Measurements from ENCODE around the gene SLC5A6. TPM values are rescaled to one million over a fixed set of nuclear protein-coding genes. Genes with fewer than 3 reads are reported as not detected.

The SLC5A6 gene
- total RNA-seq, 1 experiment from 2014 or later: 41.8 TPM

- DNase-seq (ENCODE audit: low spot score): no peak
Observed at GRCh38 chr2:27175330-27175729, 36.7 kb downstream of the SLC5A6 start.

DNA sequence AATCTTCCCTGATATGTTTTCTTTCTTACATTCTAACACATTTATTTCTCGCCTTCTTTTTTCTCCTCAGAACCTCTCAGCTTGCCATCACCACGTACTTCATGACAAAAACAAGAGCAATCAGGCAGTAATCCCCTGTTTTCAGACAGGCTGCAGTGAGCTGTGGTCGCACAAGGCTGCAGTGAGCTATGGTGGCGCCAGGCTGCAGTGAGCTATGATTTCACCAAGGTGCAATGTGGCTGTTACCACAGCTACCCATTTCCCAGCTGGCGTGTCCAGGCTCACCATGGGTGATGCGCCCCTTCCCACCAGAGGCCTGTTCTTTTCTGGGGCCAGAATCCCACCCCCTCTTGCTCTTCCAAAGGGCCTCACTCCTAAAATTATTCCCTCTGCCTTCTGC lies 37.4 kb downstream of the SLC5A6 start:
- DNase-seq (ENCODE audit: low spot score): no peak

- DNase-seq (ENCODE audit: low spot score): no peak
Observed at GRCh38 chr2:27171351-27171848, 40.7 kb downstream of the SLC5A6 start.

GRCh38 chr2:27170581-27171337 lies 41.3 kb downstream of the SLC5A6 start:
- peak; percentile 16 for DNase-seq (ENCODE audit: low spot score)

DNA sequence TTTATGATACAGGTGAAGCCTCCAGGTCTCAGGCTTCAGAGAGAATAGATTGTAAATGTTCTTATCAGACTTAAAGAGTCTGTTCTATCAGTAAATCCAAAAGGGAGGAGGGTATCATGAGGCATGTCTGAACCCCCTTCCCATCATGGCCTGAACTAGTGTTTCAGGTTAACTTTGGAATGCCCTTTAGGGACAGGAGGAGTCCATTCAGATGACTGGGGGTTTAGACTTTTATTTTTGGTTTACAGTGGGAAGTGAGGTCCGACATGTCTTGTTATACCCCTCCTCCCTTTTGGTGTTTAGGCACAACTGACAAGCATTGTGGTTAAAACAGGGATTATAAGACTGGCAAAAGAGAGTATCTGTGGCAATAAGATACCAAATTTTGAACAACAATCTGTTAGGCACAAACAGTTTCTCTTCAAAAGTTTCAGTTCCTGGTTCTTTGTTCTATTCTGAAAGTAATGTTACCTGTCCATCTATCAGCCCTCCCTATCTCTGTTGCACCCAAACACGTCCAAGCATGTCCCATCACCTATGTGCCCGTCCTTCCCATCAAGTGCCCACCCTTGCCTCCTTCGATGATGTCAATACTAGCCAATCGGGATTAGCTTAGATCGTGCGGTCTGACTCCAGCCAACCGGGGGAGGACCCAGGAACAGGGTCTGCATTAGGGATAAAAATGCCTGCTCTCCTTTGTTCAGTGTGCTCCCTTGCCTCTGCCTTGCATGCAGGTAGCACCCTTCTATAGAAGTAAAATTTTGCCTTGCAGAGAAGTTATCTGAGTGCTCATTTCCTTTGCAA lies 46.9 kb downstream of the SLC5A6 start:
- DNase-seq (ENCODE audit: low spot score): no peak

GRCh38 chr2:27162151-27163121 lies 49.6 kb downstream of the SLC5A6 start:
- peak; percentile 40 for DNase-seq (ENCODE audit: low spot score)

DNA sequence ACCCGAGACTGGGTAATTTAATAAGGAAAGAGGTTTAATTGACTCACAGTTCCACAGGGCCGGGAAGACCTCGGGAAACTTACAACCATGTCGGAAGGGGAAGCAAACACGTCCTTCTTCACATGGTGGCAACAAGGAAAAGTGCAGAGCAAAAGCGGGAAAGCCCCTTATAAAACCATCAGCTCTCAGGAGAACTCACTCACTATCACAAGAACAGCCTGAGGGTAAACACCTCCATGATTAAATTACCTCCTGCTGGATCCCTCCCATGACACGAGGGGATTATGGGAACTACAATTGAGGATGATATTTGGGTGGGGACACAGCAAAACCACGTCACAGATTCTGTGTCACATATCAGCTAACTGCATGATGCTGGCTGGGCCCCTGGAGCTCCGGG lies 51.9 kb downstream of the SLC5A6 start:
- no peak for DNase-seq (ENCODE audit: low spot score)

- DNase-seq (ENCODE audit: low spot score): no peak
Observed at GRCh38 chr2:27159271-27159670, 52.8 kb downstream of the SLC5A6 start.

DNA sequence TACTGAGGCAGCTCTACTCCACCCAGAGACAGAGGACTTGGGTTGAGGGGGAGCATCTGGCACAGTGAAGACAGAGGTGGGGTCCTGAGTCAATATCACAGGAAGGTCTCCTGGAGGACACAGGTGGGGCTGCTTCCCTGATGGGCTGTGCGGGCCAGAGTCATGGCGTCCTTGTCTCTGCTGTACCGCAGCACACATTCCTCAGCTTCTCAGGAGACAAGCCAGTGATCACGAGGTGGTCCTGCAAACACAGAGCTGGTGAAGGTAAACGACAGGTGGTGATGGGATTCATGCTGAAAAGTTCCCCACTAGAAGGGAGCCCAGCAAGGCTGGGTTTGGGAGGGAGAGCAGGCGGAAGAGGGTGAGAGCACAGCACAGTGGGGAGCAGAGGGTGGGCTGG lies 53.6 kb downstream of the SLC5A6 start:
- no peak for DNase-seq (ENCODE audit: low spot score)

GRCh38 chr2:27155069-27155520 lies 57.0 kb downstream of the SLC5A6 start:
- DNase-seq (ENCODE audit: low spot score): no peak

GRCh38 chr2:27154488-27154887 lies 57.6 kb downstream of the SLC5A6 start:
- no peak for DNase-seq (ENCODE audit: low spot score)

DNA sequence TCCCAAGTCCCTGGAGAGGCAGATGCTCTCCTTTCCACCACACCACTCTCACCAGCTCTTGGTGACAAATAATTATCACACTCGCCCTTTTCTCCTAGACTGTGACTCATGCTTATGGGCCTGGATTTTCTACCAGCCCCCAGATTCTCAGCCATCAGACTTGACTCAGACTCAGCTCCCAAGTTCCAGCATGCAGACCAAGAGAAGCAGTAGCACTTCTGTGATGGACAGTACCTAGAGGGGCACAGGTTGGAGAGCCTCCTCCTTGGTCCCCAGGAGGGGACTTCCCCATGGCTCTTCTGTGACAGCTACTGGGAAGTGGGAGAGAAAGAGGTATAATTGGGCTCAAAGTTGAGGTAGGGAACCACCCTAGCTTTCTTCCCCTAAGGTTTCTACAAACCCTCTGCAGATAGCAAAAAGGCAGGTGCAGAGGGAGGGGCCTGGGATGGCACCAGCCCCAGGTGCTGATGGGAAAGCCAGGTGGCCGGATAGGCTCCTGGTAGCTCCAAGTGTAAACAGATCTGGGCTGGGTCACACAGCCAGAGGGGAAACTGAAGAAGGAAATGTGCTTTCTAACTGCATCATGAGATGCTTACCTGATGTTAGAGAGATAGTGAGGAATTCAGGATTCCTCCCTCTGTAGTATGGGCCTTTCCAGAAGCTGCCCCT lies 59.1 kb downstream of the SLC5A6 start:
- peak; percentile 55 for DNase-seq (ENCODE audit: low spot score)

- no peak for DNase-seq (ENCODE audit: low spot score)
Observed at GRCh38 chr2:27152102-27152795, 59.8 kb downstream of the SLC5A6 start.

GRCh38 chr2:27150639-27151230 lies 61.3 kb downstream of the SLC5A6 start:
- DNase-seq (ENCODE audit: low spot score): no peak

Other genes with a start within 250 kb of the SLC5A6 start
- gene MAPRE3, start 241.6 kb downstream of the SLC5A6 start, total RNA-seq (2014; rRNA removed; shearing (Covaris generic)): 7.1 and 9.7 TPM in 2 replicates
- gene TMEM214, start 179.3 kb downstream of the SLC5A6 start, total RNA-seq (2014; rRNA removed; shearing (Covaris generic)): 53.8 and 57.7 TPM in 2 replicates
- 41.4 and 44.3 TPM in 2 replicates for gene AGBL5, start 160.6 kb downstream of the SLC5A6 start, total RNA-seq (2014; rRNA removed; shearing (Covaris generic))
- gene OST4, start 140.6 kb downstream of the SLC5A6 start, total RNA-seq (2014; rRNA removed; shearing (Covaris generic)): 334 and 356 TPM in 2 replicates
- 0.10 and 0.47 TPM in 2 replicates for gene EMILIN1, start 133.7 kb downstream of the SLC5A6 start, total RNA-seq (2014; rRNA removed; shearing (Covaris generic))
- gene KHK, start 125.5 kb downstream of the SLC5A6 start, total RNA-seq (2014; rRNA removed; shearing (Covaris generic)): 8.7 and 10.3 TPM in 2 replicates
- 0.17 and 0.40 TPM in 2 replicates for gene CGREF1, start 93.1 kb downstream of the SLC5A6 start, total RNA-seq (2014; rRNA removed; shearing (Covaris generic))
- 2.2 TPM in 1 of 2 replicates, not detected in the other for gene ABHD1, start 88.5 kb downstream of the SLC5A6 start, total RNA-seq (2014; rRNA removed; shearing (Covaris generic))
- gene PREB, start 77.6 kb downstream of the SLC5A6 start, total RNA-seq (2014; rRNA removed; shearing (Covaris generic)): 79.5 and 89.2 TPM in 2 replicates
- not detected in 2 replicates for gene PRR30, start 72.9 kb downstream of the SLC5A6 start, total RNA-seq (2014; rRNA removed; shearing (Covaris generic))
- gene TCF23, start 63.3 kb downstream of the SLC5A6 start, total RNA-seq (2014; rRNA removed; shearing (Covaris generic)): not detected in 2 replicates
- 191 and 231 TPM in 2 replicates for gene ATRAID, start 227 bp downstream of the SLC5A6 start, total RNA-seq (2014; rRNA removed; shearing (Covaris generic))
- 27.5 and 30.9 TPM in 2 replicates for gene CAD, start 5.1 kb upstream of the SLC5A6 start, total RNA-seq (2014; rRNA removed; shearing (Covaris generic))
- gene SLC30A3, start 50.8 kb upstream of the SLC5A6 start, total RNA-seq (2014; rRNA removed; shearing (Covaris generic)): 3.2 and 6.5 TPM in 2 replicates
- gene DNAJC5G, start 63.2 kb upstream of the SLC5A6 start, total RNA-seq (2014; rRNA removed; shearing (Covaris generic)): not detected in 2 replicates
- gene TRIM54, start 70.2 kb upstream of the SLC5A6 start, total RNA-seq (2014; rRNA removed; shearing (Covaris generic)): 0.96 and 0.98 TPM in 2 replicates
- 4.1 and 5.0 TPM in 2 replicates for gene UCN, start 96.2 kb upstream of the SLC5A6 start, total RNA-seq (2014; rRNA removed; shearing (Covaris generic))
- gene MPV17, start 110.8 kb upstream of the SLC5A6 start, total RNA-seq (2014; rRNA removed; shearing (Covaris generic)): 91.0 and 108 TPM in 2 replicates
- 56.4 and 67.8 TPM in 2 replicates for gene GTF3C2, start 144.5 kb upstream of the SLC5A6 start, total RNA-seq (2014; rRNA removed; shearing (Covaris generic))
- gene EIF2B4, start 158.1 kb upstream of the SLC5A6 start, total RNA-seq (2014; rRNA removed; shearing (Covaris generic)): 31.2 and 43.4 TPM in 2 replicates
- gene SNX17, start 158.3 kb upstream of the SLC5A6 start, total RNA-seq (2014; rRNA removed; shearing (Covaris generic)): 202 and 226 TPM in 2 replicates
- gene ZNF513, start 168.5 kb upstream of the SLC5A6 start, total RNA-seq (2014; rRNA removed; shearing (Covaris generic)): 1.4 TPM in 1 of 2 replicates, not detected in the other
- 185 and 200 TPM in 2 replicates for gene PPM1G, start 197.3 kb upstream of the SLC5A6 start, total RNA-seq (2014; rRNA removed; shearing (Covaris generic))
- gene NRBP1, start 216.4 kb upstream of the SLC5A6 start, total RNA-seq (2014; rRNA removed; shearing (Covaris generic)): 170 and 206 TPM in 2 replicates
- gene KRTCAP3, start 230.1 kb upstream of the SLC5A6 start, total RNA-seq (2014; rRNA removed; shearing (Covaris generic)): not detected in 2 replicates

All from A172 (cell line).